HepG2 (cell line): ENCODE data around the gene FAM222B. TPM values are rescaled to one million over a fixed set of nuclear protein-coding genes. Genes with fewer than 3 reads are reported as not detected.

Experiments
- ATF5 ChIP-seq: sonication (generic); formaldehyde crosslinking; IDR thresholded peaks from 2 replicates; pipeline ENCODE4 v1.4.0; 2020; ENCODE audit warnings: mild to moderate bottlenecking, low read depth, missing genetic modification reagents
- GATAD1 ChIP-seq: IDR thresholded peaks from 2 replicates; pipeline ENCODE4 v1.6.1; 2016; ENCODE audit warnings: missing genetic modification reagents, missing compliant biosample characterization
- GTF2F1 ChIP-seq: fragments of 150-350 bp; IDR thresholded peaks from 2 replicates; pipeline ENCODE4 v1.6.1; 2014; ENCODE audit warnings: low read length
- GZF1 ChIP-seq: sonication (generic); formaldehyde crosslinking; IDR thresholded peaks from 2 replicates; pipeline ENCODE4 v1.5.1; 2020; ENCODE audit warnings: mild to moderate bottlenecking, missing genetic modification reagents
- KLF16 ChIP-seq, 2 experiments: sonication (generic) in 1 of 2; formaldehyde crosslinking in 1 of 2; IDR thresholded peaks; 2 replicates each; pipeline versions ENCODE4 v1.6.1 to v1.8.0; 2016 to 2023; ENCODE audit warnings: missing genetic modification reagents in 2 of 2, missing compliant biosample characterization in 1 of 2
- MTA3 ChIP-seq: sonication (generic); formaldehyde crosslinking; IDR thresholded peaks from 2 replicates; pipeline ENCODE4 v1.4.0; 2020; ENCODE audit warnings: missing genetic modification reagents
- NFE2 ChIP-seq: sonication (generic); formaldehyde crosslinking; IDR thresholded peaks from 2 replicates; pipeline ENCODE4 v1.4.0; 2020; ENCODE audit warnings: missing genetic modification reagents
- NR3C1 ChIP-seq: sonication (generic); formaldehyde crosslinking; IDR thresholded peaks from 2 replicates; pipeline ENCODE4 v1.4.0; 2020; ENCODE audit warnings: missing genetic modification reagents
- RELA ChIP-seq: sonication (generic); formaldehyde crosslinking; IDR thresholded peaks from 2 replicates; pipeline ENCODE4 v1.4.0; 2020; ENCODE audit warnings: missing genetic modification reagents
- RFX3 ChIP-seq: IDR thresholded peaks from 2 replicates; pipeline ENCODE4 v1.6.1; 2016; ENCODE audit warnings: missing biosample characterization, missing genetic modification reagents
- SALL1 ChIP-seq: sonication (generic); formaldehyde crosslinking; IDR thresholded peaks from 2 replicates; pipeline ENCODE4 v1.8.0; 2022; ENCODE audit warnings: mild to moderate bottlenecking, missing genetic modification reagents
- SMAD3 ChIP-seq: sonication (generic); formaldehyde crosslinking; IDR thresholded peaks from 2 replicates; pipeline ENCODE4 v1.4.0; 2020; ENCODE audit warnings: missing genetic modification reagents
- YY1 ChIP-seq: IDR thresholded peaks from 2 replicates; pipeline ENCODE4 v1.6.1; 2011; ENCODE audit warnings: low read length, low read depth, moderate library complexity, mild to moderate bottlenecking; ENCODE audit not compliant: insufficient read depth, insufficient replicate concordance
- ZNF256 ChIP-seq: sonication (generic); formaldehyde crosslinking; conservative IDR thresholded peaks from 2 replicates; pipeline ENCODE4 v1.4.0; 2020; ENCODE audit warnings: missing genetic modification reagents
- ZNF276 ChIP-seq: sonication (generic); formaldehyde crosslinking; IDR thresholded peaks from 2 replicates; pipeline ENCODE4 v1.4.0; 2020; ENCODE audit warnings: mild to moderate bottlenecking, low read depth, missing genetic modification reagents
- ZNF501 ChIP-seq: sonication (generic); formaldehyde crosslinking; IDR thresholded peaks from 2 replicates; pipeline ENCODE4 v1.5.1; 2020; ENCODE audit warnings: mild to moderate bottlenecking, moderate library complexity, missing genetic modification reagents
- ZSCAN29 ChIP-seq: sonication (generic); formaldehyde crosslinking; conservative IDR thresholded peaks from 2 replicates; pipeline ENCODE4 v1.4.0; 2020; ENCODE audit warnings: mild to moderate bottlenecking, missing genetic modification reagents
- polyA plus RNA-seq, 8 experiments: library from polyadenylated mRNA; depleted of rRNA in 3 of 8; stranded (reverse) in 7 of 8; unstranded in 1 of 8; fragments of >200 nt; fragmentation: Illumina TruSeq in 4 of 8; extraction: Trizol in 4 of 8; gene quantifications; 2 replicates each; pipeline versions ENCODE4 v1.2.1 to v1.2.3, GENCODE V29; 2011 to 2016; ENCODE audit warnings: low read depth in 4 of 8, missing spikeins in 1 of 8, mixed read lengths in 1 of 8; ENCODE audit not compliant: insufficient read depth in 1 of 8
- total RNA-seq, 5 experiments: library from RNA; depleted of rRNA; stranded (reverse); fragments of >200 nt; fragmentation: Illumina TruSeq; extraction: Trizol; gene quantifications; 2 replicates each; pipeline ENCODE4 v1.2.3, GENCODE V29; 2016; ENCODE audit warnings: low read depth in 1 of 5
- TF ChIP-seq, protein P1 (sequence below): sonication (generic); formaldehyde crosslinking; IDR thresholded peaks from 2 replicates; pipeline ENCODE4 v1.4.0; 2020; ENCODE audit warnings: missing genetic modification reagents
- TF ChIP-seq, protein P2 (sequence below): sonication (generic); formaldehyde crosslinking; IDR thresholded peaks from 2 replicates; pipeline ENCODE4 v1.5.0; 2020; ENCODE audit warnings: missing genetic modification reagents, mild to moderate bottlenecking, borderline replicate concordance
- TF ChIP-seq, protein P3 (sequence below): conservative IDR thresholded peaks from 2 replicates; pipeline ENCODE4 v1.6.1; 2018; ENCODE audit warnings: missing genetic modification reagents
- TF ChIP-seq, protein P4 (sequence below): sonication (generic); formaldehyde crosslinking; IDR thresholded peaks from 2 replicates; pipeline ENCODE4 v1.4.0; 2020; ENCODE audit warnings: missing genetic modification reagents

Gene FAM222B
- total and polyA plus RNA-seq, 2 of the 13 experiments (the other 11 are each of a cell fraction or from before 2014, with no cell fraction given) = 3.5 to 7.3 TPM

DNA sequence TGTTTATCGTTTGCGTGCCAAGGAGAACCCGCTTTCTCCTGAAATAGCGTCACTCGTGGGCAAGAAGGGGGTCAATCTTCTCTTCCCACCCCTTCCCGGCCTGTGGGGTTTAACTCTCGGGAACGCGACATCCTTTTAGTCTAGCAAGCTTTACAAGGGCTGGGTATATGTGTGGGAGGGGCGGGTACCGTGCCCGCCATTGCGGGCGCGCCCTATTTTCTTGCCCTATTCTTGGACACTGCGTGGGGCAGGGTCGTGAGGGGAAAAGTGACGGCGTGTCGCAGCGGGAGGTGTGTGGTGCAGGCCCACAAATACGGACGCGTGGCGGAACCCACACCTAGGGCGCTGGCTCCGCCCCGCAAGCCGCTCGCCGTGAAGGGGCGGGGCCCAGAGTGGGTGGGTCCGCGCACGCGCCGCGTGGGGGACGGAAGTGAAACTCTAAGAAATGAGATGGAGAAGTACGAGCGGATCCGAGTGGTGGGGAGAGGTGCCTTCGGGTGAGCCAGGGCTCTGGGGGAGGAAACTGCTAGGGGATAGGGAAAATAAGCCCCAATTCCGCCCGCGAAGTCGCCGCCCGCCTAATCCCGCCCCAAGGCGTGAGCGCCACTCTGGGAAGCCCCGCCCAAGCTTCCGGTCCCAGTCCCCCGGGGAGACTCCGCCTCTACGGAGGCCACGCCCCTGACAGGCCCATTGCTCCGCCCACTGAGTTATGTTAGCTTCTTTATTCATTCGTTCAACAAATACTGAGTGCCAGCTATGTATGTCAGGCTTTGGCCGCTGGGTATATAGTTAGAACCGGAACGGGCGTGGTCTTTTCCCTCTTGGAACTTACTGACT, 114.0 kb downstream of the FAM222B start, which contains the start of gene NEK8 (continued):
- TF ChIP-seq, protein P1, sequence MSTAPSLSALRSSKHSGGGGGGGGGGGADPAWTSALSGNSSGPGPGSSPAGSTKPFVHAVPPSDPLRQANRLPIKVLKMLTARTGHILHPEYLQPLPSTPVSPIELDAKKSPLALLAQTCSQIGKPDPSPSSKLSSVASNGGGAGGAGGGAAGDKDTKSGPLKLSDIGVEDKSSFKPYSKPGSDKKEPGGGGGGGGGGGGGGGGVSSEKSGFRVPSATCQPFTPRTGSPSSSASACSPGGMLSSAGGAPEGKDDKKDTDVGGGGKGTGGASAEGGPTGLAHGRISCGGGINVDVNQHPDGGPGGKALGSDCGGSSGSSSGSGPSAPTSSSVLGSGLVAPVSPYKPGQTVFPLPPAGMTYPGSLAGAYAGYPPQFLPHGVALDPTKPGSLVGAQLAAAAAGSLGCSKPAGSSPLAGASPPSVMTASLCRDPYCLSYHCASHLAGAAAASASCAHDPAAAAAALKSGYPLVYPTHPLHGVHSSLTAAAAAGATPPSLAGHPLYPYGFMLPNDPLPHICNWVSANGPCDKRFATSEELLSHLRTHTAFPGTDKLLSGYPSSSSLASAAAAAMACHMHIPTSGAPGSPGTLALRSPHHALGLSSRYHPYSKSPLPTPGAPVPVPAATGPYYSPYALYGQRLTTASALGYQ = no peak
- TF ChIP-seq ZNF501 (CRISPR knock-in tag) (peak; percentile 70; the same call in 1 of the 2 replicates), MTA3 (CRISPR knock-in tag) (no peak), GZF1 (CRISPR knock-in tag) (no peak), ATF5 (CRISPR knock-in tag) (no peak), GTF2F1 (no peak), SALL1 (peak; percentile 60), SMAD3 (CRISPR knock-in tag) (peak; percentile 42; the same call in 1 of the 2 replicates), RELA (CRISPR knock-in tag) (0 out of 2 replicates have a peak, but pooled peaks have one; percentile 25), KLF16 (CRISPR knock-in tag; IDR thresholded peaks at IDR 0.05) (no peak), YY1 (no peak), ZNF276 (CRISPR knock-in tag) (peak; percentile 61; the same call in 1 of the 2 replicates), GATAD1 (CRISPR knock-in tag) (no peak), NR3C1 (CRISPR knock-in tag) (no peak), ZSCAN29 (CRISPR knock-in tag) (0 out of 2 replicates have a peak, but pooled peaks have one; percentile 16), ZNF256 (CRISPR knock-in tag) (no peak), NFE2 (CRISPR knock-in tag) (no peak), RFX3 (CRISPR knock-in tag) (no peak)
- TF ChIP-seq, protein P2, sequence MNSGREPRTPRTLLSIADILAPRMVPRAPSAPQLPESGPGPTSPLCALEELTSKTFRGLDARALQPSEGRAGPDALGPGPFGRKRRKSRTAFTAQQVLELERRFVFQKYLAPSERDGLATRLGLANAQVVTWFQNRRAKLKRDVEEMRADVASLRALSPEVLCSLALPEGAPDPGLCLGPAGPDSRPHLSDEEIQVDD (CRISPR knock-in tag) = 0 out of 2 replicates have a peak, but pooled peaks have one; percentile 30
- TF ChIP-seq, protein P3, sequence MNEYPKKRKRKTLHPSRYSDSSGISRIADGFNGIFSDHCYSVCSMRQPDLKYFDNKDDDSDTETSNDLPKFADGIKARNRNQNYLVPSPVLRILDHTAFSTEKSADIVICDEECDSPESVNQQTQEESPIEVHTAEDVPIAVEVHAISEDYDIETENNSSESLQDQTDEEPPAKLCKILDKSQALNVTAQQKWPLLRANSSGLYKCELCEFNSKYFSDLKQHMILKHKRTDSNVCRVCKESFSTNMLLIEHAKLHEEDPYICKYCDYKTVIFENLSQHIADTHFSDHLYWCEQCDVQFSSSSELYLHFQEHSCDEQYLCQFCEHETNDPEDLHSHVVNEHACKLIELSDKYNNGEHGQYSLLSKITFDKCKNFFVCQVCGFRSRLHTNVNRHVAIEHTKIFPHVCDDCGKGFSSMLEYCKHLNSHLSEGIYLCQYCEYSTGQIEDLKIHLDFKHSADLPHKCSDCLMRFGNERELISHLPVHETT (CRISPR knock-in tag) = no peak; the same call in 1 of the 2 replicates
- TF ChIP-seq, protein P4, sequence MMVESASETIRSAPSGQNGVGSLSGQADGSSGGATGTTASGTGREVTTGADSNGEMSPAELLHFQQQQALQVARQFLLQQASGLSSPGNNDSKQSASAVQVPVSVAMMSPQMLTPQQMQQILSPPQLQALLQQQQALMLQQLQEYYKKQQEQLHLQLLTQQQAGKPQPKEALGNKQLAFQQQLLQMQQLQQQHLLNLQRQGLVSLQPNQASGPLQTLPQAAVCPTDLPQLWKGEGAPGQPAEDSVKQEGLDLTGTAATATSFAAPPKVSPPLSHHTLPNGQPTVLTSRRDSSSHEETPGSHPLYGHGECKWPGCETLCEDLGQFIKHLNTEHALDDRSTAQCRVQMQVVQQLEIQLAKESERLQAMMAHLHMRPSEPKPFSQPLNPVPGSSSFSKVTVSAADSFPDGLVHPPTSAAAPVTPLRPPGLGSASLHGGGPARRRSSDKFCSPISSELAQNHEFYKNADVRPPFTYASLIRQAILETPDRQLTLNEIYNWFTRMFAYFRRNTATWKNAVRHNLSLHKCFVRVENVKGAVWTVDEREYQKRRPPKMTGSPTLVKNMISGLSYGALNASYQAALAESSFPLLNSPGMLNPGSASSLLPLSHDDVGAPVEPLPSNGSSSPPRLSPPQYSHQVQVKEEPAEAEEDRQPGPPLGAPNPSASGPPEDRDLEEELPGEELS (CRISPR knock-in tag) = no peak
